ENCODE measurements around the gene RARG.

RARG gene

DNA sequence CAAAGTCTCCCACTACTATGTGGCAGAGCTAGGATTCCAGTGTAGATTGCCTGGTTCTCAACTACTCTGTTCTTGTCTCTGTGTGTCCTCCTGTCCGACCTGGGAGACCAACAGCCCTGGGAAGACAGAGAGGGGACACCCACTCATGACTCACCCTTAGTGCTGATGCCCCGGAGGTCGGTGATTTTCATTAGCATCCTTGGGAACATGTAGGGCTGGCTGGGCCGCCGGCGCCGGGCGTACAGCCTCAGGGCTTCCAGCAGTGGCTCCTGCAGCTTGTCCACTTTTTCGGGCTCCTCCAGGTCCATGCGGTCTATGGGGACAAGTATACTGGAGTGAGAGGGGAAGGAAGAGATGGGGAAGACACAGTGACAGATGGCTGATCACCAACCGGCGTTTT is 19.1 kb downstream of the RARG start (continued):
- TF ChIP-seq, protein P1, sequence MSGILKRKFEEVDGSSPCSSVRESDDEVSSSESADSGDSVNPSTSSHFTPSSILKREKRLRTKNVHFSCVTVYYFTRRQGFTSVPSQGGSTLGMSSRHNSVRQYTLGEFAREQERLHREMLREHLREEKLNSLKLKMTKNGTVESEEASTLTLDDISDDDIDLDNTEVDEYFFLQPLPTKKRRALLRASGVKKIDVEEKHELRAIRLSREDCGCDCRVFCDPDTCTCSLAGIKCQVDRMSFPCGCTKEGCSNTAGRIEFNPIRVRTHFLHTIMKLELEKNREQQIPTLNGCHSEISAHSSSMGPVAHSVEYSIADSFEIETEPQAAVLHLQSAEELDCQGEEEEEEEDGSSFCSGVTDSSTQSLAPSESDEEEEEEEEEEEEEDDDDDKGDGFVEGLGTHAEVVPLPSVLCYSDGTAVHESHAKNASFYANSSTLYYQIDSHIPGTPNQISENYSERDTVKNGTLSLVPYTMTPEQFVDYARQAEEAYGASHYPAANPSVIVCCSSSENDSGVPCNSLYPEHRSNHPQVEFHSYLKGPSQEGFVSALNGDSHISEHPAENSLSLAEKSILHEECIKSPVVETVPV (CRISPR knock-in tag; IDR thresholded peaks at IDR 0.05): no peak
- TF ChIP-seq TCF4 (CRISPR knock-in tag; IDR thresholded peaks at IDR 0.05; ENCODE audit: borderline replicate concordance): no peak
- TF ChIP-seq, protein P2, sequence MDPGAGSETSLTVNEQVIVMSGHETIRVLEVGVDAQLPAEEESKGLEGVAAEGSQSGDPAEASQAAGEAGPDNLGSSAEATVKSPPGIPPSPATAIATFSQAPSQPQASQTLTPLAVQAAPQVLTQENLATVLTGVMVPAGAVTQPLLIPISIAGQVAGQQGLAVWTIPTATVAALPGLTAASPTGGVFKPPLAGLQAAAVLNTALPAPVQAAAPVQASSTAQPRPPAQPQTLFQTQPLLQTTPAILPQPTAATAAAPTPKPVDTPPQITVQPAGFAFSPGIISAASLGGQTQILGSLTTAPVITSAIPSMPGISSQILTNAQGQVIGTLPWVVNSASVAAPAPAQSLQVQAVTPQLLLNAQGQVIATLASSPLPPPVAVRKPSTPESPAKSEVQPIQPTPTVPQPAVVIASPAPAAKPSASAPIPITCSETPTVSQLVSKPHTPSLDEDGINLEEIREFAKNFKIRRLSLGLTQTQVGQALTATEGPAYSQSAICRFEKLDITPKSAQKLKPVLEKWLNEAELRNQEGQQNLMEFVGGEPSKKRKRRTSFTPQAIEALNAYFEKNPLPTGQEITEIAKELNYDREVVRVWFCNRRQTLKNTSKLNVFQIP (CRISPR knock-in tag; IDR thresholded peaks at IDR 0.05; ENCODE audit: borderline replicate concordance, low read depth): no peak
- no peak for TF ChIP-seq GLIS3 (CRISPR knock-in tag; IDR thresholded peaks at IDR 0.05)
- no peak for TF ChIP-seq ESRRG (CRISPR knock-in tag; IDR thresholded peaks at IDR 0.05)
- no peak for TF ChIP-seq PPARA (CRISPR knock-in tag; IDR thresholded peaks at IDR 0.05; ENCODE audit: borderline replicate concordance)
- TF ChIP-seq ZC3H10 (CRISPR knock-in tag; IDR thresholded peaks at IDR 0.05): no peak
- no peak for TF ChIP-seq SNAI2 (CRISPR knock-in tag; IDR thresholded peaks at IDR 0.05)

DNA sequence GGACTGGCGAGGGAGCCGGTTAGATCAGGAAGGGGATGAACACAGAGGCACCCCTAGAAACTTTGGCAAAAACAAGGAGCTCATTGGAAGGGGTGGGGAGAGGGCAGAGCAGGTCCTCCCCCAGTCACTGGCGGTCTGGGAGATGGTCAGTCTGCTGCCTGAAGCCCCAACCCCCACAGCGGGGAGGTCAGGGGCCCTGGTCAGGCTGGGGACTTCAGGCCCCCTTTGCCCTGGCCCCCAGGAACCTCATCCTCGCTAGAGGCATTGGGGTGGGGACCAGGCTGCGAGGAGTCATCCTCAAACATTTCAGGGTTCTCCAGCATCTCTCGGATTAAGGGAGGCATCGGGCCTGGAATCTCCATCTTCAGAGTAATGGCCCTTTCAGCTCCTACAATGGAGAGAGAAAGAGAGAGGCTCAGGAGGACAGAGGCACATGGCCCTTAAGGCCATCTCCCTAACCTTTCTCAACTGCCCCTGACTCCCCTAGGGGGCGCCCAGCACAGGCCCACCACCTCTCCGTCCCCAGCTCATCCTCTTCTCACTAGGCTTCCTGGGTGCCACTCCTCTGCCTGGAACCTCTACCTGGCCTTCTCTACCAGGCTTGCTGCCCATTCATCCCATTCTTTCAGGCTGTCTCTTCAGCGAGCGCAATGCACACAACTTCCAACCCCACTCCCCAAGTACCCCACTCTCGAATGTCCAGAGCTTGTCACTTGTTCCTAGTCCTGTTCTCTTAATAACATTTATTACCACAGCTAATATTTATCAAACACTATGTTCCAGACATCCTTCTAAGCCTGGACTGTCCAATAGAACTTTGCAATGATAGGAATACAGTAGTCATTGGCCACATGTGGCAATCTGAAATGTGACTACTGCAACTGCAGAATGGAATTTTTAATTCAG is 20.3 kb downstream of the RARG start:
- ATAC-seq: no peak
- TF ChIP-seq ISL1 (CRISPR knock-in tag; IDR thresholded peaks at IDR 0.05) (no peak), TOX (CRISPR knock-in tag; IDR thresholded peaks at IDR 0.05; ENCODE audit: borderline replicate concordance) (no peak), GLIS3 (CRISPR knock-in tag; IDR thresholded peaks at IDR 0.05) (no peak), ESRRG (CRISPR knock-in tag; IDR thresholded peaks at IDR 0.05) (no peak), CSDC2 (CRISPR knock-in tag; IDR thresholded peaks at IDR 0.05) (no peak), ZNF8 (CRISPR knock-in tag; IDR thresholded peaks at IDR 0.05) (no peak), ZC3H10 (CRISPR knock-in tag; IDR thresholded peaks at IDR 0.05) (no peak), TCF4 (CRISPR knock-in tag; IDR thresholded peaks at IDR 0.05; ENCODE audit: borderline replicate concordance) (no peak), ARNTL (CRISPR knock-in tag; IDR thresholded peaks at IDR 0.05; ENCODE audit: borderline replicate concordance, low read depth) (no peak), BACH2 (CRISPR knock-in tag; IDR thresholded peaks at IDR 0.05; ENCODE audit: borderline replicate concordance) (no peak), ZNF565 (CRISPR knock-in tag; conservative IDR thresholded peaks at IDR 0.05; ENCODE audit: low read depth) (no peak), SNAI2 (CRISPR knock-in tag; IDR thresholded peaks at IDR 0.05) (no peak), ZNF70 (CRISPR knock-in tag; IDR thresholded peaks at IDR 0.05) (no peak)
- TF ChIP-seq, protein P3, sequence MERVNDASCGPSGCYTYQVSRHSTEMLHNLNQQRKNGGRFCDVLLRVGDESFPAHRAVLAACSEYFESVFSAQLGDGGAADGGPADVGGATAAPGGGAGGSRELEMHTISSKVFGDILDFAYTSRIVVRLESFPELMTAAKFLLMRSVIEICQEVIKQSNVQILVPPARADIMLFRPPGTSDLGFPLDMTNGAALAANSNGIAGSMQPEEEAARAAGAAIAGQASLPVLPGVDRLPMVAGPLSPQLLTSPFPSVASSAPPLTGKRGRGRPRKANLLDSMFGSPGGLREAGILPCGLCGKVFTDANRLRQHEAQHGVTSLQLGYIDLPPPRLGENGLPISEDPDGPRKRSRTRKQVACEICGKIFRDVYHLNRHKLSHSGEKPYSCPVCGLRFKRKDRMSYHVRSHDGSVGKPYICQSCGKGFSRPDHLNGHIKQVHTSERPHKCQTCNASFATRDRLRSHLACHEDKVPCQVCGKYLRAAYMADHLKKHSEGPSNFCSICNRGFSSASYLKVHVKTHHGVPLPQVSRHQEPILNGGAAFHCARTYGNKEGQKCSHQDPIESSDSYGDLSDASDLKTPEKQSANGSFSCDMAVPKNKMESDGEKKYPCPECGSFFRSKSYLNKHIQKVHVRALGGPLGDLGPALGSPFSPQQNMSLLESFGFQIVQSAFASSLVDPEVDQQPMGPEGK (CRISPR knock-in tag; IDR thresholded peaks at IDR 0.05; ENCODE audit: borderline replicate concordance): no peak
- TF ChIP-seq, protein P1 (CRISPR knock-in tag; IDR thresholded peaks at IDR 0.05): no peak

DNA sequence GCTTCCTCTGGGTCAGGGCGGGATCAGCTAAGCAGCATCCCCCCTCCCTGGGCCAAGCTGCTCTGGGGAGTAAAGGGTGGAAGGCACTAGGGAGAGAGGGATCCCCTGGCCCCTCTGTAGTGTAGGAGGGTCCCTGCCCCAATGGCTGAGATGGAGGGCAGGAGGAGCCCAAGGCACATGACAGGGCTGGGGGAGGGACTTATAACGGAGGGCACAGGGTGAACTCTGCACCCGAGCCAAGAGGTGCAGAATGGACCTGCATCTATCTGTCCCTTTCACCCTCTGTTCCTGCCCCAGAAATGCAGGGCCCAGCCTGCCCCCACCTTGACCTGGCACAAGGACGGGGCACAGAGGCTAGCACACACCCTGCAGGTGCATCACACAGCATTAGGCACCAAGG is 21.2 kb downstream of the RARG start:
- no peak for ATAC-seq
- TF ChIP-seq CSDC2 (CRISPR knock-in tag; IDR thresholded peaks at IDR 0.05) (no peak), ZNF70 (CRISPR knock-in tag; IDR thresholded peaks at IDR 0.05) (no peak), TCF4 (CRISPR knock-in tag; IDR thresholded peaks at IDR 0.05; ENCODE audit: borderline replicate concordance) (no peak), ZFP30 (CRISPR knock-in tag; IDR thresholded peaks at IDR 0.05) (no peak), PPARA (CRISPR knock-in tag; IDR thresholded peaks at IDR 0.05; ENCODE audit: borderline replicate concordance) (no peak), BACH2 (CRISPR knock-in tag; IDR thresholded peaks at IDR 0.05; ENCODE audit: borderline replicate concordance) (no peak), ARNTL (CRISPR knock-in tag; IDR thresholded peaks at IDR 0.05; ENCODE audit: borderline replicate concordance, low read depth) (no peak), OSR1 (CRISPR knock-in tag; IDR thresholded peaks at IDR 0.05) (no peak)
- TF ChIP-seq, protein P3 (CRISPR knock-in tag; IDR thresholded peaks at IDR 0.05; ENCODE audit: borderline replicate concordance): no peak
- TF ChIP-seq, protein P1 (CRISPR knock-in tag; IDR thresholded peaks at IDR 0.05): no peak
- TF ChIP-seq, protein P2 (CRISPR knock-in tag; IDR thresholded peaks at IDR 0.05; ENCODE audit: borderline replicate concordance, low read depth): no peak

All from SK-N-SH treated with all-trans-retinoic acid at 6 μM for 48 hours (cell line).